GM21528 (cell line): ENCODE measurements around the gene STEAP3.
"Not testable (repeated sequence)": the region's sequence is repeated elsewhere in the genome, so short reads cannot be mapped to it uniquely, and the experiment has no call there.

Source experiments
- ATAC-seq: cut with Tn5 transposase; IDR thresholded peaks from one replicate; pipeline ENCODE4 v1.9.1; 2021; ENCODE audit warnings: mild to moderate bottlenecking, moderate library complexity; ENCODE audit not compliant: unreplicated experiment, low FRiP score

The STEAP3 gene

DNA sequence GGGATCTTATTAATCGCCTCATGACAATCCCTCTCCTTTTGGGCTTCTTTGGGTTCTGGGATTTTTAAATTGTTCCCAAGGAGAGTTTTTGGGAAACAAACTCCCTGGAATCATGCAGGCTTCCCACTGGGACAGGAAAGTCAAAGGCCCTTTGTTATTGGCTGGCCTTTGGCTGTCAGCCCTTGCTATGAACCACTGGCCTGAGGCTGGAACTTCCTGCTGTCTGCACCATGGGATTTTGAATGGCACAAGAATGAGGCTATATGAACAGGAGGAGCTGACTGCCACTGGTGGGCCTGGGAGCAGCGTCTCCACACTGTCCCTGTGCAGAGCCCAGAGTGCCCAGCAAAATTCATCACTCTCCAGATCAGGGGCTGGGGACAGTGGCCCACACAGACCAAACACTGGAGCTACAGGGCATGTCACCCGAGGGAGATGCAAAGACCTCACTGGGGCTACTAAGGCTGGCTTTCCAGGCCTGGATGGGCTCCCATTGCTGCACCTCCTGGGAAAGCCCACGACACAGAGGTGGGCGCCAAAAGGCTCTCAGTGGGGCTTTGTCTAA is 35.7 kb downstream of the STEAP3 start:
- ATAC-seq, result no peak

DNA sequence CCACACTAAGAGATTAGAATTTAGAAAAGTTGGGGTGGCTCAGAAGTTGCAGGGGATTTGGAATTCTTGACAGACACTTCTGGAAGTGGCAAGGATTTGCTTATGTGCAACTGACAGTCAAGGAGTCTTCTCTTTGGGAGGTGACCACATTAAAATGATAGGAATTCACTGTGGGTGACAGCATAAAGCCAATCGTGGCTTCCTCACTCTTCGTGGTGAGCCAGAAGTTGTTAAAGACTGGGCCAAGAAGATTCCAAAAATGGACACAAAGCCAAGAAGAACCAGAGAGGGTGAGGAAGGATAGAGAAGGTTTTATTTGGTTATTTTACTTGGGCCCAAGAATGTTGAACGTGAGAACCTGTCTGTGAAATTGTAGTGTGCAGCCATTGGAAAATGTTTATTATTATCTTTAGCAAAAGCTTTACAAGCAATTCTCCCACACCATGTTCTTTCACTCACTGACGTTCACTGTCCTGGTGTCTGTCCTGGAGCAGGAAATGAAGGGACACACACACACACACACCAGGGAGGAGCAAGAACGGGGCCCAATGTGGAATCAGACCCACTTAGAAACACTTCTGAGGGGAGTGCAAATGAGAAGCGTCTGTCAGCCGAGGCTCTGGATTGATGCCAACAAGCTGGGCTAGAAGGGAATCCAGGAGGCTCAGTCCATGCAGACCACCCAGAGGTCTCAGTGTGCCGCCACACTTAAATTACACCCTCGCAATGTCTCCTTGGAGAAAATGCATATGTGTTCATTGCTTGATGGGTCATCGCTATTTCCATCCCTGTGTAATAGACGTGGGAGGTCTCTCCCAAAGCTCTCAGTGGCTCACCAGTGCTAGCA is 37.2 kb downstream of the STEAP3 start:
- ATAC-seq, result no peak

DNA sequence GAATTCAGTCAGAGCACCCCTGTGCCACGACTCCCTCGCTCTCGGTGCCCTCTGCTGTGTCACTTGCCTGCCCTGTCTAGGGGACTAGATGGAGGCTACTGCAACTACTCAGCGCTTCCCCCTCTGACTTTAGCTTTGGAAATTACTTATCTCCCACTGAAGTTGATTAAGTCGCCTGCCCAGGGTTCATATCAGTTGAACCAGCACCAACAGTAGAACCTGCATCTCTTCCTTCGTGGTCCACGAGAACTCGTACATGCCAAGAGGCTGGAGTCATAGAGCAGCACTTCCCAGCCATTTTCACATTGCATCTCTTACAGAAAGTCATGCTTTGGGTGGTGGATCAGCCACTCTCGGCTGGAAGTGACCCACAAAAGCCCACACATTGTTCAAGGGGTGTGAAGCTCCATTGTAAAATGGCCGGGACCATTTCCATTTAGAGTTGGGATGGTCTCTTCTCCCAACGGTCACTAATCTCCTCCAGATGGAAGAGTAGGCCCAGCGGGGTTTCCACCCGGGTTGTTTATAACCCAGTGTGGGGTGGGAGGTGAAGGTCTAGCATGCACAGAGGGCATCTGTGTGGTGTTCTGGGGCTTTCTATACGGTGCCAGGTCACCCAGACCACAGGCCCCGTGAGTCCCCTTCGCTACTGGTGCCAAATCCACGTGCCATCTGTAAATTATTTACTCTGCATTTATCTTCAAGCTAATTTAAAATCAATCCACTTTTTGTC is 38.0 kb downstream of the STEAP3 start:
- ATAC-seq, result no peak

DNA sequence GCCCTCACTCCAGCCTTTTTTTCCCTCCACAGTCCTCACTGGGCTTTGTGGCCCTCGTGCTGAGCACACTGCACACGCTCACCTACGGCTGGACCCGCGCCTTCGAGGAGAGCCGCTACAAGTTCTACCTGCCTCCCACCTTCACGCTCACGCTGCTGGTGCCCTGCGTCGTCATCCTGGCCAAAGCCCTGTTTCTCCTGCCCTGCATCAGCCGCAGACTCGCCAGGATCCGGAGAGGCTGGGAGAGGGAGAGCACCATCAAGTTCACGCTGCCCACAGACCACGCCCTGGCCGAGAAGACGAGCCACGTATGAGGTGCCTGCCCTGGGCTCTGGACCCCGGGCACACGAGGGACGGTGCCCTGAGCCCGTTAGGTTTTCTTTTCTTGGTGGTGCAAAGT is 39.4 kb downstream of the STEAP3 start:
- ATAC-seq, result no peak

DNA sequence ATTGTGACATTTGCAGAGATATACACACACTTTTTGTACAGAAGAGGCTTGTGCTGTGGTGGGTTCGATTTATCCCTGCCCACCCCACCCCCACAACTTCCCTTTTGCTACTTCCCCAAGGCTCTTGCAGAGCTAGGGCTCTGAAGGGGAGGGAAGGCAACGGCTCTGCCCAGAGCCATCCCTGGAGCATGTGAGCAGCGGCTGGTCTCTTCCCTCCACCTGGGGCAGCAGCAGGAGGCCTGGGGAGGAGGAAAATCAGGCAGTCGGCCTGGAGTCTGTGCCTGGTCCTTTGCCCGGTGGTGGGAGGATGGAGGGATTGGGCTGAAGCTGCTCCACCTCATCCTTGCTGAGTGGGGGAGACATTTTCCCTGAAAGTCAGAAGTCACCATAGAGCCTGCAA is 40.0 kb downstream of the STEAP3 start:
- ATAC-seq, result no peak

DNA sequence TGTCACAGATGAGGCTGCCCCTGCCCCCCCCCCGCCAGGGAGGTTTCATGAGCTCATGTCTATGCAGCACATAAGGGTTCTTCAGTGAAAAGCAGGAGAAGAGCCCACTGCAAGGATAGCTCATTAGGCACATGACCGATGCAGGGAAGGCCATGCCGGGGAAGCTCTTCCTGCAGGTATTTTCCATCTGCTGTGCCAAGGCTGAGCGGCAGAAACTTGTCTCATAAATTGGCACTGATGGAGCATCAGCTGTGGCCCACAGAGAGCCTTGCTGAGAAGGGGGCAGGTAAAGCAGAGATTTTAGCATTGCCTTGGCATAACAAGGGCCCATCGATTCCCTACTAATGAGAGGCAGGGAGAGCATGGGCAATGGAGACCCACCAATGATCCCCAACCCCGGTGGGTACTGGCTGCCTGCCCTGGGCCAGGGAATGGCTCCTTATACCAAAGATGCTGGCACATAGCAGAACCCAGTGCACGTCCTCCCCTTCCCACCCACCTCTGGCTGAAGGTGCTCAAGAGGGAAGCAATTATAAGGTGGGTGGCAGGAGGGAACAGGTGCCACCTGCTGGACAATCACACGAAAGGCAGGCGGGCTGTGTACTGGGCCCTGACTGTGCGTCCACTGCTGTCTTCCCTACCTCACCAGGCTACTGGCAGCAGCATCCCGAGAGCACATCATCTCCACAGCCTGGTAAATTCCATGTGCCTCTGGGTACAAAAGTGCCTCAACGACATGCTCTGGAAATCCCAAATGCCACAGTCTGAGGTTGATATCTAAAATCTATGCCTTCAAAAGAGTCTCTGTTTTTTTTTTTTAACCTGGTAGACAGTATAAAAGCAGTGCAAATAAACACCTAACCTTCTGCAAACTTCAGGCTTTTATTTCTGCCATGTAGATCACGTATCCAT is 41.4 kb downstream of the STEAP3 start:
- ATAC-seq, result peak; percentile 92

DNA sequence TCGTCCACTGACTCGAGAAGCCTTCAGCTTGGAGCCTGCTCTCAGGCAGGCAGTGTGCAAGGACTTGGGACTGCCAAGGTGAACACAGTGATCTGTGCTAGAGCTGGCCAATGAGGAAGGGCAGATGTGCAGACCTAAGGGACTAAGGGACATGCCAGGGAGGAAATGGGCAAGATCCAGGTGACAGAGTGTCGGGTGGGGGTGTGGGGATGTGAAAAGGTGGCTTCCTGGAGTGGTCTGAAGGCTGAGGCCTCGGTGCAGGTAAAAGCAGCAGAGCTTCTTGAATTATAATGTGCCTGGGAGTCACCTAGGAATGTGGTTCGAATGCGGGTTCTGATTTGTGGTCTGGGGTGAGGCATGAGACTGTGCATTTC is 42.0 kb downstream of the STEAP3 start:
- no peak for ATAC-seq

DNA sequence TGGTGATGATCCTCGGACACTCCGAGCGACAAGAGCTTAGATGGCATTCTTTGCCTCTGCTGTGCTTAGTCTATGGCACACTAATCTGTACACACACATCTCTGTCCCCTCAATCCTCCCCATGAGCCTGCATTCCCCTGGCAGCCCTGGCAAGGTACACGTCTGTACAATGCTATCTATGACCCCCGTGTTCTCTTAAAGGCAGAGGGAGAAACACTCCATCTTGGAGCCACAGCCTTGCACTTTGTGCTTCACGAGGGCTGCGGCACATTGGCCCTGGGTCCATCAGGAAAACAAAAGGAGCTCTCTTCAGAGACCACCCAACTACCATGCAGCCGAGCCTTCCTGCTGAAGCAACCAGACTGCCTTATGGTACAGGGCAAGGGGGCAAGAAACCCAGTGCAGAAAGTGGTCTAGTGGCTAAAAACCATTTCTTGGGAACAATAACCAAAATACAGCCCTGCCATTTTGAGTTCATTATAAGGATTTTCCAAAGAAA is 42.5 kb downstream of the STEAP3 start:
- no peak for ATAC-seq

DNA sequence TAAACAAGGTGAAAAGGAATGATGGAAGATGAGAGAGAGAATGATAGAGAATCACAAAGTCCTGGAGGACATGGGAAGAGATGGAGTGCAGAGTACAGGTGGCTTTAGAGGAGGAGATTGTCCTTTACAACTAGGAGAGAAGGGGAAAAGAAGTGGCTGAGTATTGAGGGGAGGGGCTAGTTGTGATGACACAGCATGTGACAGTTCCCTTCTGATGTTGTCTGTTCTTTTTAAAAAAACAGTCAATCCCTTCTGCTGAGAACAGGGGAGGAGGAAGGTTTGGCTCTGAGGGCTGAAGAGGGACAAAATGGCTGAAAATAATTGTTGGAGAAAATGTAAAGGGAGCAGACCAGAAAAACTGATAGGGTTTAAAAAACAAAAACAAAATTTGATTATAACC is 44.0 kb downstream of the STEAP3 start:
- no peak for ATAC-seq

DNA sequence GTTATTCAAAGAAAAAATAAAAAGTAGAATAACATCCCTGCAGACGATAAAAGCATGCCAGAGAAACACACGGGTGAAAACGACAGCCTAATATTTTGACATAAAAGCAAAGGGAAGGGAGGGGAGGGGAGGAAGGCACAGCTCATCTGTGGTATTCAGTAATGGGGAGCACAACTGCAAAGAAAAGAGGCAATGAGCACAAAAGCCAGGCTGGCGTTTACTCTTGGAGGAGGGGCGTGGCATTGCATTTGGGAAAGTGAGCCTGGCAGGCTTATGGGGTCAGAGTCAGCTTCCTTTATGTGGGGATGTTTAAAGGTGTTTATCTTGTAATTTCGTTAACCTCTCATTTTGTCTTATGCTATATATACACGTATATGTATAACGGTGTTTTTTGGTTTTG is 53.2 kb downstream of the STEAP3 start:
- no peak for ATAC-seq

DNA sequence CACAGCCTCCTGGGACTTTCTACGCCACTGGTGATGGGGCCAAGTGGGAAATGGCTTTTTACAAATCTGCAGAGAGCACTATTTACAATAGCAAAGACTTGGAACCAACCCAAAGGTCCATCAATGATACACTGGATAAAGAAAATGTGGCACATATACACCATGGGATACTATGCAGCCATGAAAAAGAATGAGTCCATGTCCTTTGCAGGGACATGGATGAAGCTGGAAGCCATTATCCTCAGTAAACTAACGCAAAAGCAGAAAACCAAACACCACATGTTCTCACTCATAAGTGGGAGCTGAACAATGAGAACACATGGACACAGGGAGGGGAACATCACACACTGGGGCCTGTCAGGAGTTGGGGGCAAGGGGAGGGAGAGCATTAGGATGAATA is 54.8 kb downstream of the STEAP3 start:
- ATAC-seq, result not testable (repeated sequence)

DNA sequence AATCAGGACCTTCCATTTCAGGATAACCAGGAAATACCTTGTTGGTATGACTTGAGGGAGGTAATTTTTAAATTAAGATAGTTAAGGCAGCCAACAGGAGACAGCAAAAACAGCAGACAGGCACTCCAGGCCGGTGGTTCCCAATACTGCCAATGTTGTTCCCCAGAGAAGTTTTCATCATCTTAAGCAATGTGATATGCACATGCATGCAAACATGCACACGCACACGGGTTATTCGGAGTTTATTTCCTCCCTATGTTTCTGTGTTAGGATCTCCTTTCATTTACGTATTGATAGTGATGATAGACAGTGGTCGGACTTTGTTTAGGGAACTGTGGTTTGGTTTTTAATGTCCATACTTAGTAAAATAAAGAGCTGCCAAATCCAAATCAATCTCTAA is 55.3 kb downstream of the STEAP3 start:
- ATAC-seq, result no peak

DNA sequence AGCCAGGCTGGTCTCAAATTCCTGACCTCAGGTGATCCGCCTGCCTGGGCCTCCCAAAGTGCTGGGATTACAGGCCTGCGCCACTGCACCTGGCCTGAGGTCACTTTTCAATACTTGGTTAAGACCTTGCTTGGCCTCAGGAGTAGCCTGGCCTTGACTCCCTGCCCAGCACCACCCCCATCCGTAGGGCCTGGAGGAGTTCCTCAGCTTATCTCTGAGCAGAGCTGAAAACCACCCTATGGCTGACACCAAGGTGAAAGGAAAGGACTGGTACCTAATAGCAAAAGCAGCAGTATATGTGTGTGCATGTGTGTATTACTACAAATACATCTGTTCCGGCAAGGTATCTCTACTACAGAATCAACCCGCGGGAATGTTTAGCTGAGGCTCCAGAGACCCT is 56.0 kb downstream of the STEAP3 start:
- no peak for ATAC-seq

DNA sequence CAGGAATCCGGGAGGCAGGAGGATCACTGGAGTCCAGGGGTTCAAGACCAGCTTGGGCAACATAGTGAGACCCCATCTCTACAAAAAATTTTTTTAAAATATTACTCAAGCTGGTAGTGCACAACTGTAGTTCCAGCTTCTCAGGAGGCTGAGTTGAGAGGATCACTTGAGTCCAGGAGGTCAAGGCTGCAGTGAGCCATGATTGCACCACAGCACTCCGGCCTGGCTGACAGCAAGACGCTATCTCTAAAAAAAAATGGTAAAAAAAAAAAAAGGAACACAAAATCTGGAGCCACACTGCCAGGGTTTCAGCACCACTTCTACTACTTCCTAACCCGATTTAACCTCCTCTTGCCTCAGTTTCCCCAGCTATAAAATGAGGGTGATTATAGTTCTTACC is 57.0 kb downstream of the STEAP3 start:
- no peak for ATAC-seq

DNA sequence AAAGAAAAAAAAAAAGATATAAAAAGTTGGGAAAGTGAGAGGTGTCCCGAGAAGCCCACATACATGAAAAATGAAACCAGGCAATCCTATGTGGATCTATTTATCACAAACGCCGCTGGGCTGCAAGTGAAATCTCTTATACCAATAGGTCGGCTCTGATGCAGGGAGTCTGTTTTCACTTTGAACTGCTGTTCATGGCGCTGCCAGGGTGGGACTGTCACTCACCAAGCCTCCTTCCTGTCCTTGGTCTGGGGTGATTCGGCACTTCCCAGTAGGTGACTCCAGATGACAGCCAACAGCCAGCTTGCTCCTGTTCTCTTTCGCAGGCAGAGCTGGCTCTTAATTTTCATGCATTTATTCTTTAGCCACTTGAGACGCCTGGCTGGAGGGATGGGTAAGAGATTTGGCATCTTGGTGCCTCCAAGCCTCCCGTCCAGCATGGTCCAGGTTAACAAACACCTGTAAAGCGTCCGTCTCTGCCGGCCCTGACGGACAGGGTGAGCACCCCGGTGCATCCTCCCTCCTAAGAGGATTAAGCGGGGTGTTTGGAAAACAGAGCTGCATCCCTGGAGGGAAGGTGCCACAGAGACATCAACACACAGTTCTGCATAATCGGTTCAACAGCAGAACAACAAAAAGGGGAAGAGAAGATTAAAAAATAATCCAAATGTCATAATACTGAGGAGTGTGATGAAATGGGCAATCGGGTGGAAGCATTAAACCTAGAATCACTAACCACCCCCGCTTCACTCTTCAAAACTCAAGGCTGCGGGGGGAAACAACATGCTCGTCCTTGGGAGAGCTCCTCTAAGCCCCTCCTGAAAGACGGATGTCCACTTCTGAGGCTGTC is 58.7 kb downstream of the STEAP3 start:
- no peak for ATAC-seq

DNA sequence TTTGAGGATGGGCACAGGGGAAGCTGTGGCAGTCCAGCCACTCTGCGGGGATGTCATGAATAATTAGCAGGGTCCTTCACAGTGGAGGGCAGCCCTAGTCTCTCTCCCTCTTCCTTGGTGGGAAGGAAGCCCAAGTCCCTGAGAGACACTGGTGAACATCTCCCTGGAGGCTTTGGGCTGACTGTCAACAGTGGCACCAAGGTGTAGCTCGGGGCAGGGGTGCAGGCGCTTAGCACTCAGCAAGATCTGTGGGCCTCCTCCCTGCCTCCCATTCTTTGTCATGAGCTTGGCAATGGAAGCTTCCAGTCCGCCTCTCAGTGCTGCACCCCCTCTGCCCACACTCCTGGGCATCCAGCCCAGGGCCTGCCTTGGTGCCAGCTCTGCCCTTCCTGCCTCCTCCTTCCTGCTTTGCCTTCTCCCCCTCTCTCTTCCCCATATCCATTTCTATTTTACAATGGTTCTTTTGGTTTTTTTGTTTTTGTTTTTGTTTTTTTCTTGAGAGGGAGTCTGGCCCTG is 59.4 kb downstream of the STEAP3 start:
- ATAC-seq, result no peak

DNA sequence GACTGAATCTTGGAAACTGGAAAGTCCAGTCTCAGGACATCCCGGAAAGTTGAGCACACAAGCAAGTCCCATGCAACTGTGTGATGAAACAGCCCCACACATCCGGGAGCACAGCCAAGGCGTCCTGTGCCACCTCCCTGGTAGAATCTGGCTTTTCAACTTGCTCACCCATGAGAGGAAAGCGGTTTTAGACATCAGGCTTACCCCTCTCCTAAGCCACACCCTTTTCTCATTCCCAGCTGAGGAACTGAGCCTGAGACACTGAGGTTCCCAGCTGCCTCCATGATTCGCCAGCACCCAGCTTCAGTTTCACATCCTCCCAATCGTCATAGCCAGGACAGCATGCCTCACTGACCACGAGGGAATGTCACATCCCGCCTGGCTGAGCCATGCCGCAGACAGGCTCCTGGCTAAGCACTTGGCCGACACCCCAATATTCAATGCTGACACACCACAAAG is 60.3 kb downstream of the STEAP3 start:
- ATAC-seq, result no peak

DNA sequence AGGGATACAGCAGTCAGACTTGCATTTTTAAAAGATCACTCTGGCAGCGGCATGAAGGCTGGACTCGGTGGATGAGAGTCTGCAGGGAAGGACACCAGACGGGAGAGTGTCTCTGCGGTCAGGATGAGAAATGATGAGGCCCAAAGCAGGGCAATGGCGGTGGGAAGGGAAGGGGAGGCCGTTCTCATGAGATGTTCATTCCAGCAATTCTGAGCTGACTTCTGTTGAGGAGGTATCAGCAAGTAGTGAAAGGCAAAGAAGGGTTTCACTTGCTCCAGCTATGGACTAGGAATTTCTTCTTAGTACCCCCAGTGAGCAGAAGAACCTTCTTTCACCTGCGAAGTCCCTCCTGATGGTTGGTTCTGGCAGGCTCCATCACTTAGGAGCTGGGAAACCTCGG is 63.0 kb downstream of the STEAP3 start:
- ATAC-seq, result no peak

DNA sequence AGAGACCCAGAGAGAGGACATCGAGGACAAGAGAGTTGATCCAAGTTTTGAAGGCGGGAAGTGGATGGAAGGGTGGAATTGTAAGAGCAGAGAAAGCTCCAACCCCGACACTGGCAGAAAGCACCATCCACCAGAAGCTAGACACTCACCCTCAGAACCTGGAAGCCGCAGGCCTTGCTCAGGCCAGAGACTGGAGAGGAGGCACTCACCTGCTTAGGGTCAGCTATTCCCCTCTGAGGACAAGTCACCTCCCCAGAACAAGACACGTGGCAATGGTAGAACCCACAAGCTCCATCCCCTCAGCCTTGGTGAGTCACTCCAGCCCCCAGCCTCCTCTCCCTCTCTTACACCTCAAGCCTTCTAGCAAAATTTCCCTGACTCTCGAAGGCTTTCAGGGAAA is 64.9 kb downstream of the STEAP3 start:
- no peak for ATAC-seq
